GM23338 (cell line): ENCODE data around the gene CTU2.

Experiments used
- CREB1 ChIP-seq: fragments of 250-450 bp; sonication (Bioruptor Pico); IDR thresholded peaks from 2 replicates; pipeline ENCODE4 v1.5.0; 2020; ENCODE audit warnings: low read depth, mild to moderate bottlenecking, moderate library complexity
- EZH2 ChIP-seq: fragments of 200-600 bp; sonication (generic); IDR thresholded peaks from one replicate; pipeline ENCODE4 v1.8.0; 2017; ENCODE audit warnings: antibody characterized with exemption, mild to moderate bottlenecking, low read depth; ENCODE audit not compliant: unreplicated experiment
- EZH2phosphoT487 ChIP-seq: fragments of 200-600 bp; sonication (generic); IDR thresholded peaks from one replicate; pipeline ENCODE4 v1.8.1; 2018; ENCODE audit warnings: antibody characterized with exemption; ENCODE audit not compliant: unreplicated experiment
- JUNB ChIP-seq: IDR thresholded peaks from one replicate; pipeline ENCODE4 v1.6.1; 2016; ENCODE audit warnings: antibody characterized with exemption; ENCODE audit not compliant: unreplicated experiment
- POLR2AphosphoS5 ChIP-seq: IDR thresholded peaks from 2 replicates; pipeline ENCODE4 v1.6.1; 2016; ENCODE audit warnings: antibody characterized with exemption, low read depth
- STAT1 ChIP-seq: IDR thresholded peaks from one replicate; pipeline ENCODE4 v1.6.1; 2016; ENCODE audit warnings: antibody characterized with exemption; ENCODE audit not compliant: unreplicated experiment
- ZNF331 ChIP-seq: fragments of 250-450 bp; sonication (Bioruptor Pico); IDR thresholded peaks from 2 replicates; pipeline ENCODE4 v1.5.0; 2020; ENCODE audit warnings: low read depth, mild to moderate bottlenecking, moderate library complexity
- TF ChIP-seq, protein P1 (sequence below), 2 experiments: fragments of 200-600 bp in 1 of 2; sonication (generic) in 1 of 2; conservative IDR thresholded peaks; 2 replicates each; pipeline versions ENCODE4 v1.5.1 to v1.6.1; 2016 to 2017; ENCODE audit warnings: antibody characterized with exemption in 2 of 2, low read depth in 2 of 2, mild to moderate bottlenecking in 2 of 2, moderate library complexity in 1 of 2
- TF ChIP-seq, protein P2 (sequence below): IDR thresholded peaks from one replicate; pipeline ENCODE4 v1.6.1; 2018; ENCODE audit warnings: antibody characterized with exemption; ENCODE audit not compliant: unreplicated experiment
- TF ChIP-seq, protein P3 (sequence below): IDR thresholded peaks from 2 replicates; pipeline ENCODE4 v1.6.1; 2016; ENCODE audit warnings: antibody characterized with exemption

DNA sequence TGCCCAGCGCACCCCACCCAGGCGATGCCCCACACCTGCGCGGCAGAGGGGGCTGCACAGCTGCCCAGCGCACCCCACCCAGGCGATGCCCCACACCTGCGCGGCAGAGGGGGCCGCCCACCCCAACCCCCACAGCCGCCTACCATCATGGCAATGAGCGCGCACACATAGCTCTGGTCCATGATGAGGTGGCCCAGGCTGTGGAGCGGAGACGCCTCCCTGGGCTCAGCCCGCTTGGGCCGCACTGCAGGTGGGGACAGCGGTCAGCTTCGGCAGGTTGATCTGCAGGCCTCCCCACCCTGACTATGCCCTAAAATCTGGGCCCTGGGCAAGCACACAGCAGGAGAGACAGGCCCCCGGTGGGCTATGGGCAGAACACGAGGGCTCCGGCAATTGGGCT is 30.2 kb downstream of the CTU2 start:
- TF ChIP-seq, protein P1, sequence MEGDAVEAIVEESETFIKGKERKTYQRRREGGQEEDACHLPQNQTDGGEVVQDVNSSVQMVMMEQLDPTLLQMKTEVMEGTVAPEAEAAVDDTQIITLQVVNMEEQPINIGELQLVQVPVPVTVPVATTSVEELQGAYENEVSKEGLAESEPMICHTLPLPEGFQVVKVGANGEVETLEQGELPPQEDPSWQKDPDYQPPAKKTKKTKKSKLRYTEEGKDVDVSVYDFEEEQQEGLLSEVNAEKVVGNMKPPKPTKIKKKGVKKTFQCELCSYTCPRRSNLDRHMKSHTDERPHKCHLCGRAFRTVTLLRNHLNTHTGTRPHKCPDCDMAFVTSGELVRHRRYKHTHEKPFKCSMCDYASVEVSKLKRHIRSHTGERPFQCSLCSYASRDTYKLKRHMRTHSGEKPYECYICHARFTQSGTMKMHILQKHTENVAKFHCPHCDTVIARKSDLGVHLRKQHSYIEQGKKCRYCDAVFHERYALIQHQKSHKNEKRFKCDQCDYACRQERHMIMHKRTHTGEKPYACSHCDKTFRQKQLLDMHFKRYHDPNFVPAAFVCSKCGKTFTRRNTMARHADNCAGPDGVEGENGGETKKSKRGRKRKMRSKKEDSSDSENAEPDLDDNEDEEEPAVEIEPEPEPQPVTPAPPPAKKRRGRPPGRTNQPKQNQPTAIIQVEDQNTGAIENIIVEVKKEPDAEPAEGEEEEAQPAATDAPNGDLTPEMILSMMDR (conservative IDR thresholded peaks at IDR 0.05; ENCODE audit: low read depth in 2 of 2) = no peak
- TF ChIP-seq EZH2 (no peak), JUNB (no peak), STAT1 (no peak), POLR2AphosphoS5 (no peak), ZNF331 (CRISPR knock-in tag) (no peak), CREB1 (CRISPR knock-in tag) (no peak), EZH2phosphoT487 (no peak)
- TF ChIP-seq, protein P2, sequence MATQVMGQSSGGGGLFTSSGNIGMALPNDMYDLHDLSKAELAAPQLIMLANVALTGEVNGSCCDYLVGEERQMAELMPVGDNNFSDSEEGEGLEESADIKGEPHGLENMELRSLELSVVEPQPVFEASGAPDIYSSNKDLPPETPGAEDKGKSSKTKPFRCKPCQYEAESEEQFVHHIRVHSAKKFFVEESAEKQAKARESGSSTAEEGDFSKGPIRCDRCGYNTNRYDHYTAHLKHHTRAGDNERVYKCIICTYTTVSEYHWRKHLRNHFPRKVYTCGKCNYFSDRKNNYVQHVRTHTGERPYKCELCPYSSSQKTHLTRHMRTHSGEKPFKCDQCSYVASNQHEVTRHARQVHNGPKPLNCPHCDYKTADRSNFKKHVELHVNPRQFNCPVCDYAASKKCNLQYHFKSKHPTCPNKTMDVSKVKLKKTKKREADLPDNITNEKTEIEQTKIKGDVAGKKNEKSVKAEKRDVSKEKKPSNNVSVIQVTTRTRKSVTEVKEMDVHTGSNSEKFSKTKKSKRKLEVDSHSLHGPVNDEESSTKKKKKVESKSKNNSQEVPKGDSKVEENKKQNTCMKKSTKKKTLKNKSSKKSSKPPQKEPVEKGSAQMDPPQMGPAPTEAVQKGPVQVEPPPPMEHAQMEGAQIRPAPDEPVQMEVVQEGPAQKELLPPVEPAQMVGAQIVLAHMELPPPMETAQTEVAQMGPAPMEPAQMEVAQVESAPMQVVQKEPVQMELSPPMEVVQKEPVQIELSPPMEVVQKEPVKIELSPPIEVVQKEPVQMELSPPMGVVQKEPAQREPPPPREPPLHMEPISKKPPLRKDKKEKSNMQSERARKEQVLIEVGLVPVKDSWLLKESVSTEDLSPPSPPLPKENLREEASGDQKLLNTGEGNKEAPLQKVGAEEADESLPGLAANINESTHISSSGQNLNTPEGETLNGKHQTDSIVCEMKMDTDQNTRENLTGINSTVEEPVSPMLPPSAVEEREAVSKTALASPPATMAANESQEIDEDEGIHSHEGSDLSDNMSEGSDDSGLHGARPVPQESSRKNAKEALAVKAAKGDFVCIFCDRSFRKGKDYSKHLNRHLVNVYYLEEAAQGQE = no peak
- TF ChIP-seq, protein P3, sequence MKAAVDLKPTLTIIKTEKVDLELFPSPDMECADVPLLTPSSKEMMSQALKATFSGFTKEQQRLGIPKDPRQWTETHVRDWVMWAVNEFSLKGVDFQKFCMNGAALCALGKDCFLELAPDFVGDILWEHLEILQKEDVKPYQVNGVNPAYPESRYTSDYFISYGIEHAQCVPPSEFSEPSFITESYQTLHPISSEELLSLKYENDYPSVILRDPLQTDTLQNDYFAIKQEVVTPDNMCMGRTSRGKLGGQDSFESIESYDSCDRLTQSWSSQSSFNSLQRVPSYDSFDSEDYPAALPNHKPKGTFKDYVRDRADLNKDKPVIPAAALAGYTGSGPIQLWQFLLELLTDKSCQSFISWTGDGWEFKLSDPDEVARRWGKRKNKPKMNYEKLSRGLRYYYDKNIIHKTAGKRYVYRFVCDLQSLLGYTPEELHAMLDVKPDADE = no peak
